ENCODE measurements around the gene AK5.

AK5 gene

GRCh38 chr1:77446841-77447555 is 165.2 kb downstream of the AK5 start:
- TF ChIP-seq, protein P1, sequence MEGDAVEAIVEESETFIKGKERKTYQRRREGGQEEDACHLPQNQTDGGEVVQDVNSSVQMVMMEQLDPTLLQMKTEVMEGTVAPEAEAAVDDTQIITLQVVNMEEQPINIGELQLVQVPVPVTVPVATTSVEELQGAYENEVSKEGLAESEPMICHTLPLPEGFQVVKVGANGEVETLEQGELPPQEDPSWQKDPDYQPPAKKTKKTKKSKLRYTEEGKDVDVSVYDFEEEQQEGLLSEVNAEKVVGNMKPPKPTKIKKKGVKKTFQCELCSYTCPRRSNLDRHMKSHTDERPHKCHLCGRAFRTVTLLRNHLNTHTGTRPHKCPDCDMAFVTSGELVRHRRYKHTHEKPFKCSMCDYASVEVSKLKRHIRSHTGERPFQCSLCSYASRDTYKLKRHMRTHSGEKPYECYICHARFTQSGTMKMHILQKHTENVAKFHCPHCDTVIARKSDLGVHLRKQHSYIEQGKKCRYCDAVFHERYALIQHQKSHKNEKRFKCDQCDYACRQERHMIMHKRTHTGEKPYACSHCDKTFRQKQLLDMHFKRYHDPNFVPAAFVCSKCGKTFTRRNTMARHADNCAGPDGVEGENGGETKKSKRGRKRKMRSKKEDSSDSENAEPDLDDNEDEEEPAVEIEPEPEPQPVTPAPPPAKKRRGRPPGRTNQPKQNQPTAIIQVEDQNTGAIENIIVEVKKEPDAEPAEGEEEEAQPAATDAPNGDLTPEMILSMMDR (IDR thresholded peaks at IDR 0.05; ENCODE audit: borderline replicate concordance, control extremely low read depth, extremely low read depth, insufficient read depth, missing control alignments) = no peak
- in situ Hi-C loops (cut with MboI; ENCODE audit: low sequenced_read_pairs, unreplicated experiment) = no loop called here
- DNase-seq (ENCODE audit: low spot score) = no peak

DNA sequence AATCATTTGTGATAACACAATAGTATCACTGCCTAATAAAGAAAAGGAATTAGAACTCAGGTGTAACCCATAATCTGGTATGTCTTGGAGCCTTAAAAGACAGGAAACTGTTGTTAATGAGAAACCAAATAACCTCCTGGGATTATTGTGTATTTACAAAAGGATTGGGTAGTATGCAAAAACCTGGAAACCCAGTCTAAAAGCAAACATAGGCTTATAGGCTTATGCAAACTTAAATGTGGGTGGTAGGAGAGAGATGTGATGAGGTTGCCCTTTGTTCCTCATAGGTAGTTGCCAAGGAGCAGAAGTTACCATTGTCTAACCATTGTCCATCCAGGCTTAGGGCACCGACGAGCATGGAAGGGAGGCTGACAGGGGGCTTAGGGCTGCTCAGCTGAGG is 165.8 kb downstream of the AK5 start:
- in situ Hi-C loops (cut with MboI; ENCODE audit: low sequenced_read_pairs, unreplicated experiment) = no loop called here
- DNase-seq (ENCODE audit: low spot score) = no peak
- TF ChIP-seq, protein P1 (IDR thresholded peaks at IDR 0.05; ENCODE audit: borderline replicate concordance, control extremely low read depth, extremely low read depth, insufficient read depth, missing control alignments) = no peak

- in situ Hi-C loops (cut with MboI; ENCODE audit: low sequenced_read_pairs, unreplicated experiment) = no loop called here
- no peak for DNase-seq (ENCODE audit: low spot score)
- TF ChIP-seq, protein P1 (IDR thresholded peaks at IDR 0.05; ENCODE audit: borderline replicate concordance, control extremely low read depth, extremely low read depth, insufficient read depth, missing control alignments) = no peak
Measured at GRCh38 chr1:77459881-77460280, 178.1 kb downstream of the AK5 start.

GRCh38 chr1:77461691-77462090 is 179.9 kb downstream of the AK5 start:
- TF ChIP-seq, protein P1 (IDR thresholded peaks at IDR 0.05; ENCODE audit: borderline replicate concordance, control extremely low read depth, extremely low read depth, insufficient read depth, missing control alignments) = no peak
- no peak for DNase-seq (ENCODE audit: low spot score)
- in situ Hi-C loops (cut with MboI; ENCODE audit: low sequenced_read_pairs, unreplicated experiment) = no loop called here

GRCh38 chr1:77463216-77463615 is 181.4 kb downstream of the AK5 start:
- TF ChIP-seq, protein P1 (IDR thresholded peaks at IDR 0.05; ENCODE audit: borderline replicate concordance, control extremely low read depth, extremely low read depth, insufficient read depth, missing control alignments) = no peak
- in situ Hi-C loops (cut with MboI; ENCODE audit: low sequenced_read_pairs, unreplicated experiment) = no loop called here
- no peak for DNase-seq (ENCODE audit: low spot score)

DNA sequence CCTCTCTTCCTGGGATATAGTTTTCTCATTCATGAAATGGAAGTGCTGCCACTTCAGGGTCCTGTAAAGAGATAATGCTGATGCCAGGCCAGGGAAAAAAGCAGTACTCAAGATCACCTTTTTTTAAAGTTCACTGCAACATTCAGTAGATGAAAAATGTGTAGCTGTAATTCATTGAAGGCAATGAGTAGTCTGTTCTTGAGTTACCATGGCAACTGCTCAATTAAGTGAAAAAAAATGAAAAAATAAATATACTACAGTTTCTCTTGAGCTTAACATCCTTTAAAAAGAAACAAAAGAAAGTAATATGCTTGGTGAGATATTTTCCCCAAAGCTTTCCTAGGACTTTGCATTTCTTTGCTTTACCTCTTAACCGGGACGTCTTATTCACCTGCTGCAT is 183.3 kb downstream of the AK5 start:
- DNase-seq (ENCODE audit: low spot score) = no peak
- in situ Hi-C loops (cut with MboI; ENCODE audit: low sequenced_read_pairs, unreplicated experiment) = no loop called here
- TF ChIP-seq, protein P1 (IDR thresholded peaks at IDR 0.05; ENCODE audit: borderline replicate concordance, control extremely low read depth, extremely low read depth, insufficient read depth, missing control alignments) = no peak

All from GM13976 (cell line).